ENCODE measurements around the gene KRT40. TPM values are rescaled to one million over a fixed set of nuclear protein-coding genes. Genes with fewer than 3 reads are reported as not detected.

KRT40 gene
- total and polyA plus RNA-seq, 8 donors, result 0.10 TPM; not detected in 7

GRCh38 chr17:40936437-40936971, 47.6 kb downstream of the KRT40 start:
- no peak for TF ChIP-seq POLR2A (IDR thresholded peaks at IDR 0.05)
- TF ChIP-seq POLR2AphosphoS5 (IDR thresholded peaks at IDR 0.05), result no peak
- no peak for TF ChIP-seq CTCF (IDR thresholded peaks at IDR 0.05)
- TF ChIP-seq EP300 (IDR thresholded peaks at IDR 0.05), result no peak
- Histone ChIP-seq H3K4me1 (peaks cover 0 to 10% (median 0%) of the 10 kb centered on the region in 4 donors), H3K4me3 (no peak overlapping the region), H3K27ac (no peak overlapping the region), H3K27me3 (no peaks in the 10 kb centered on the region), H3K9me3 (no peaks in the 10 kb centered on the region), H3K36me3 (no peaks in the 10 kb centered on the region)
- intact Hi-C loops (cut with DNase I; ENCODE audit: low total_unique reads), result no loop called here
- DNase-seq, result peak in 1 of 2 donors; percentile 25
- WGBS, 5 donors, result 75 to 82% (median 78%) methylated on average over 17 to 19 of the region's 19 CpGs

- H3K4me3 ChIP-seq, result no peak overlapping the region
- TF ChIP-seq POLR2AphosphoS5 (IDR thresholded peaks at IDR 0.05) (no peak), EP300 (IDR thresholded peaks at IDR 0.05) (no peak), CTCF (IDR thresholded peaks at IDR 0.05) (no peak), POLR2A (IDR thresholded peaks at IDR 0.05) (no peak)
- DNase-seq, result no peak
- H3K9me3 ChIP-seq, result no peaks in the 10 kb centered on the region
- no peaks in the 10 kb centered on the region for H3K27me3 ChIP-seq
- WGBS, 5 donors, result 55 to 64% (median 62%) methylated on average over 3 of the region's 3 CpGs
- H3K36me3 ChIP-seq, result no peaks in the 10 kb centered on the region
- H3K4me1 ChIP-seq, result peaks cover 0 to 10% (median 0%) of the 10 kb centered on the region in 4 donors
- no peak overlapping the region for H3K27ac ChIP-seq
- intact Hi-C loops (cut with DNase I; ENCODE audit: low total_unique reads), result no loop called here
These were observed 48.5 kb downstream of the KRT40 start for GRCh38 chr17:40935624-40936023.

DNA sequence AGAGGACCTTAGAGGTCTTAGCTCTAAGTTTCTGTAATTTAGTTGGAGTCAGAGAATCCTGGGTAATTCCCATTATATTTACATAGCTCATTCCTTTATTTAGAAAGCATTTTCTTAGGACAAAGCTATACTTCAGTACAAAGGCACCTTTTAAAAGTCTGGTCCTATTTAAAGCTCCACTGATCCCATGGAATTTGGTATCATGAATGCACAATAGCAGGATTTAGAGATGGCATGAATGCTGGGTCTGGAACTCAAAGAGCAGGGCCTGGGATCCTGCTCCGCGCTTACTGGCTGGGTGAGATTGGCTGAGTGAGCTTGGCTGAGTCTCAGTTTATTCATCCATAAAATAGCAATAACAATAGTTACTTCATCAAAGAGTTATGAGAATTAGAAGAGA, 51.5 kb downstream of the KRT40 start:
- no peak for TF ChIP-seq EP300 (IDR thresholded peaks at IDR 0.05)
- no peak for TF ChIP-seq POLR2A (IDR thresholded peaks at IDR 0.05)
- no peak for TF ChIP-seq POLR2AphosphoS5 (IDR thresholded peaks at IDR 0.05)
- no peak for TF ChIP-seq CTCF (IDR thresholded peaks at IDR 0.05)
- DNase-seq, result no peak
- Histone ChIP-seq H3K4me3 (no peak overlapping the region), H3K27ac (no peak overlapping the region), H3K36me3 (no peaks in the 10 kb centered on the region), H3K27me3 (peaks cover 0 to 6% (median 0%) of the 10 kb centered on the region in 3 donors), H3K4me1 (peaks cover 0 to 9% (median 0%) of the 10 kb centered on the region in 4 donors), H3K9me3 (no peaks in the 10 kb centered on the region)
- WGBS, 5 donors, result 54 to 96% (median 71%) methylated on average over 2 of the region's 2 CpGs
- intact Hi-C loops (cut with DNase I; ENCODE audit: low total_unique reads), result no loop called here

DNA sequence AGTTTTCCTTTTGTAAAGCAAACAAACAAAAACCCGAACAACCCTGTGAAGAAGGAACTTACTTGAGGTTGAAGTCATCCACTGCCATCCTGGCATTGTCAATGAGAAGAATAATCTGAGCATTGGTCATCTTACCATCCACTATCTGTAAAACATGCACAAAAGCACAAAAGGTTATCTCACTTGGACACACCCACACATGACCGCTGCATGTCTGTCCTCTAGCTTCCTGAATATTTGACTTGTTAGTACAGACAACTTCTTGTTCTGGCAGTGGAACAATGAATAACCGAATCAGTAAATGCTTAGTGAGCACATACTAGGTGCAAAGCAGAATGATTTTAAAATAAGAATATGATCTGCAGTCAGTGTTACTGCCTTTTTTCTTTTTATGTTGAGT, 52.8 kb downstream of the KRT40 start:
- TF ChIP-seq POLR2AphosphoS5 (IDR thresholded peaks at IDR 0.05) (no peak), POLR2A (IDR thresholded peaks at IDR 0.05) (no peak), EP300 (IDR thresholded peaks at IDR 0.05) (no peak), CTCF (IDR thresholded peaks at IDR 0.05) (no peak)
- Histone ChIP-seq H3K36me3 (no peaks in the 10 kb centered on the region), H3K27ac (no peak overlapping the region), H3K4me1 (no peaks in the 10 kb centered on the region), H3K4me3 (no peak overlapping the region), H3K9me3 (no peaks in the 10 kb centered on the region), H3K27me3 (peaks cover 0 to 14% (median 0%) of the 10 kb centered on the region in 3 donors)
- intact Hi-C loops (cut with DNase I; ENCODE audit: low total_unique reads), result no loop called here
- no peak for DNase-seq
- 53 to 72% (median 60%) methylated on average over 3 of the region's 3 CpGs for WGBS, 5 donors

Small RNAs within 50 kb of the gene (small RNA-seq; reads per million reads assigned to genes)
- 0 reads per million in 4 donors for gene KRTAP3-4P

Other genes starting within 250 kb of the KRT40 start
Only the 30 nearest of the 35 such genes appear.
- gene KRT27, start 201.8 kb downstream of the KRT40 start, total RNA-seq, result not detected
- not detected for gene KRT27, start 201.8 kb downstream of the KRT40 start, polyA plus RNA-seq
- gene KRT28, start 184.4 kb downstream of the KRT40 start, total RNA-seq, result not detected
- not detected for gene KRT28, start 184.4 kb downstream of the KRT40 start, polyA plus RNA-seq
- 10 to 100 TPM in 1 of 5 donors, 1 to 10 TPM in 3, under 1 TPM in 1; 0.58 to 25.4 (median 2.9) TPM for gene KRT10, start 161.7 kb downstream of the KRT40 start, total RNA-seq
- gene KRT10, start 161.7 kb downstream of the KRT40 start, polyA plus RNA-seq, result 10 to 100 TPM; 46.1 to 49.0 (median 47.7) TPM
- gene KRT12, start 117.1 kb downstream of the KRT40 start, total RNA-seq, result 10 to 100 TPM in 2 of 5 donors, 1 to 10 TPM in 1, not detected in 2; 1.1 to 57.6 (median 14.0) TPM
- under 1 TPM in 1 of 3 donors, not detected in 2; 0.61 TPM for gene KRT12, start 117.1 kb downstream of the KRT40 start, polyA plus RNA-seq
- 100 to 1,000 TPM in 2 of 5 donors, 10 to 100 TPM in 1, not detected in 2; 72.0 to 121 (median 101) TPM for gene KRT20, start 99.1 kb downstream of the KRT40 start, total RNA-seq
- gene KRT20, start 99.1 kb downstream of the KRT40 start, polyA plus RNA-seq, result 100 to 1,000 TPM in 1 of 3 donors, 1 to 10 TPM in 2; 3.9 to 370 (median 4.4) TPM
- not detected for gene KRT23, start 46.7 kb downstream of the KRT40 start, total RNA-seq
- gene KRT23, start 46.7 kb downstream of the KRT40 start, polyA plus RNA-seq, result 1 to 10 TPM in 2 of 3 donors, not detected in 1; 1.1 to 2.6 TPM
- gene KRT39, start 17.4 kb downstream of the KRT40 start, total RNA-seq, result not detected
- gene KRT39, start 17.4 kb downstream of the KRT40 start, polyA plus RNA-seq, result not detected
- gene KRTAP3-3, start 9.8 kb upstream of the KRT40 start, total RNA-seq, result not detected
- not detected for gene KRTAP3-3, start 9.8 kb upstream of the KRT40 start, polyA plus RNA-seq
- not detected for gene KRTAP3-2, start 15.6 kb upstream of the KRT40 start, total RNA-seq
- not detected for gene KRTAP3-2, start 15.6 kb upstream of the KRT40 start, polyA plus RNA-seq
- not detected for gene KRTAP3-1, start 24.8 kb upstream of the KRT40 start, total RNA-seq
- not detected for gene KRTAP3-1, start 24.8 kb upstream of the KRT40 start, polyA plus RNA-seq
- not detected for gene KRTAP1-5, start 42.9 kb upstream of the KRT40 start, total RNA-seq
- gene KRTAP1-5, start 42.9 kb upstream of the KRT40 start, polyA plus RNA-seq, result not detected
- gene KRTAP1-4, start 45.9 kb upstream of the KRT40 start, total RNA-seq, result not detected
- not detected for gene KRTAP1-4, start 45.9 kb upstream of the KRT40 start, polyA plus RNA-seq
- not detected for gene KRTAP1-3, start 50.5 kb upstream of the KRT40 start, total RNA-seq
- gene KRTAP1-3, start 50.5 kb upstream of the KRT40 start, polyA plus RNA-seq, result not detected
- not detected for gene KRTAP1-1, start 57.1 kb upstream of the KRT40 start, total RNA-seq
- not detected for gene KRTAP1-1, start 57.1 kb upstream of the KRT40 start, polyA plus RNA-seq
- not detected for gene KRTAP2-1, start 63.0 kb upstream of the KRT40 start, total RNA-seq
- gene KRTAP2-1, start 63.0 kb upstream of the KRT40 start, polyA plus RNA-seq, result not detected
- gene KRTAP2-2, start 70.9 kb upstream of the KRT40 start, total RNA-seq, result not detected
- gene KRTAP2-2, start 70.9 kb upstream of the KRT40 start, polyA plus RNA-seq, result not detected
- gene KRTAP2-3, start 75.8 kb upstream of the KRT40 start, total RNA-seq, result not detected
- not detected for gene KRTAP2-3, start 75.8 kb upstream of the KRT40 start, polyA plus RNA-seq
- not detected for gene KRTAP2-4, start 81.6 kb upstream of the KRT40 start, total RNA-seq
- not detected for gene KRTAP2-4, start 81.6 kb upstream of the KRT40 start, polyA plus RNA-seq
- not detected for gene KRTAP4-7, start 99.8 kb upstream of the KRT40 start, total RNA-seq
- gene KRTAP4-7, start 99.8 kb upstream of the KRT40 start, polyA plus RNA-seq, result not detected
- gene KRTAP4-8, start 113.8 kb upstream of the KRT40 start, total RNA-seq, result not detected
- gene KRTAP4-8, start 113.8 kb upstream of the KRT40 start, polyA plus RNA-seq, result not detected
- not detected for gene KRTAP4-16, start 117.9 kb upstream of the KRT40 start, total RNA-seq
- not detected for gene KRTAP4-16, start 117.9 kb upstream of the KRT40 start, polyA plus RNA-seq
- not detected for gene KRTAP4-9, start 121.1 kb upstream of the KRT40 start, total RNA-seq
- not detected for gene KRTAP4-9, start 121.1 kb upstream of the KRT40 start, polyA plus RNA-seq
- gene KRTAP4-11, start 134.0 kb upstream of the KRT40 start, total RNA-seq, result not detected
- gene KRTAP4-11, start 134.0 kb upstream of the KRT40 start, polyA plus RNA-seq, result not detected
- not detected for gene KRTAP4-12, start 139.9 kb upstream of the KRT40 start, total RNA-seq
- not detected for gene KRTAP4-12, start 139.9 kb upstream of the KRT40 start, polyA plus RNA-seq
- gene KRTAP4-6, start 156.2 kb upstream of the KRT40 start, total RNA-seq, result not detected
- not detected for gene KRTAP4-6, start 156.2 kb upstream of the KRT40 start, polyA plus RNA-seq
- not detected for gene KRTAP4-5, start 165.5 kb upstream of the KRT40 start, total RNA-seq
- gene KRTAP4-5, start 165.5 kb upstream of the KRT40 start, polyA plus RNA-seq, result not detected
- not detected for gene KRTAP4-4, start 176.4 kb upstream of the KRT40 start, total RNA-seq
- gene KRTAP4-4, start 176.4 kb upstream of the KRT40 start, polyA plus RNA-seq, result not detected
- gene KRTAP4-3, start 183.9 kb upstream of the KRT40 start, total RNA-seq, result not detected
- gene KRTAP4-3, start 183.9 kb upstream of the KRT40 start, polyA plus RNA-seq, result not detected
- gene KRTAP4-2, start 193.9 kb upstream of the KRT40 start, total RNA-seq, result not detected
- gene KRTAP4-2, start 193.9 kb upstream of the KRT40 start, polyA plus RNA-seq, result not detected
- gene KRTAP4-1, start 200.6 kb upstream of the KRT40 start, total RNA-seq, result not detected
- not detected for gene KRTAP4-1, start 200.6 kb upstream of the KRT40 start, polyA plus RNA-seq

All from stomach (tissue), 9 donors.